GM18511 (cell line): Measurements from ENCODE around the gene G0S2.

Source experiments
- ATAC-seq: cut with Tn5 transposase; IDR thresholded peaks from one replicate; pipeline ENCODE4 v1.9.1; 2021; ENCODE audit warnings: mild to moderate bottlenecking, moderate library complexity; ENCODE audit not compliant: unreplicated experiment

G0S2 gene

DNA sequence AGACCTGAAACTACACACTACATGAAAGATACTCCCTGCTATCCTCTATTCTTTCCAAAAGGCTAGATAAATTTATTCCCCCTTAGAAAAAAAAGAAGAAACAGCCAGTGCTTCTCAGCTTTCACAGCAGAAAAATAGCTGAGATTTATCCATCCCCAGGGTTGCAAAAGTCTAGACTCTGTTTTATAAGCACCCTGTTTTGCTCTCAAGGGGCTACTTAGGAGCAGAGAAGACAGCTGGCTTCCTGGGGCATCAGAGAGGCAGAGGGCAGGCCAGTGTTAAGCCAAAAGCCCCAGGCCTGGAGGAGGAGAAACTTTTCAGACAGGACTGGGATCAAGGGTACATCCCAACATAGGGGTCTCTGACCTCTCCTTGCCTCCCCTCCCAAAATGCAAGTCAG, 26.9 kb upstream of the G0S2 start:
- no peak for ATAC-seq

DNA sequence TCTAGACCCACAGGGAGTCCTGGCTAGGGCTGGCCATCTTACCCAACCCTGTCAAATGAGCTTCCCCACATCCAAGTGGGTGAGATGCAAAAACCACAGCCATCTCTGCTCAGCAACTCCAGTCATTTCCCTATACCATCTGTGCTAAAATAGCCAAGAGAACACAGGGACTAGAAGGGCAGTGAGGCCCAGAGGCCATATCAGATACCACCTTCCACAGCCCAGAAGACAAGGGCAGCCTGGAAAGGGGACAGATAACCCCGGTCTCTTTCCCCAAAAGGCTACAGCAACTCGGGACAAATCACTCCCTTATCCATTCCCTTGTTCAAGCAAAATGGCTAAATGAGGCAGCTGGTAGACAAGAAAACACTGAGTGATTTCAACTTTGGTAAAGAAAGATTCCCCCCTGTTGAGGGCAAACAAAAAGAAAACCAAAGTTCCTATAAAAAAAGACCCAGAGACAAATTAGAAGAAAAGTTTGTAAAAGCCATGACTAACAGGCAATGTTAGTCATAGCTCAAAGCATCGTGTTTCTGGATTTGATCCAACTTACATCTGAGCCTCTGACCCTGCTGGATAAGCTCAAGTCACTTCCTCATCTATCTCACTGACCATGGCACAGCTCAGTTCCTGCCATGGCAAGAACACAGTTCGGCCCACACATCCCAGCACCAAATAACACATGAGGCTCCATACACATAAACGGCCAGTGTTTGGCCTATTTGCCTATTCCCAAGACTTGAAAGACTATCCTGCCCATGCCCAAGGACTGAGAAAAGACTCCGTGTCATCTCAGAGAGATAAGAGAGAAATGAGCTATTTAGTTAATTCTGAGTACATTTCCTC, 26.1 kb upstream of the G0S2 start:
- no peak for ATAC-seq

DNA sequence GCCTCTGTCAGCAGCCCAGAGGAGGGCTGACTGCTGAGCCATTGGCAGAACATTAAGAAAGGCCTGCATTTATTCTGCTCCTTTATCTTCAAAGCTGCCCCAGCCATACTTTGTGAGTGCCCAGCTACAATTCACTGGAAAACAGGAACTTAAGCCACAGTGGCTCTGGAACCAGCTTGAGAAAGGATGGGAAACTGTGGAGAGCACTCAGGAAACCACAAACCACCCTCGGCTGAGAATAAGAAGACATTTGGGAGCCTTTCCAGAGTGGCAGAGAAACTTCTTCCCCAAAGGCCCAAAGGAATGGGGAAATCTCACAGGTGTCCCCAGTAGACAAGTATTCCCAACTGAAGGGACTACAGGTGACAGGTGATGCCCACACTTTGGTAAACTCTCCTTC, 24.8 kb upstream of the G0S2 start:
- no peak for ATAC-seq

DNA sequence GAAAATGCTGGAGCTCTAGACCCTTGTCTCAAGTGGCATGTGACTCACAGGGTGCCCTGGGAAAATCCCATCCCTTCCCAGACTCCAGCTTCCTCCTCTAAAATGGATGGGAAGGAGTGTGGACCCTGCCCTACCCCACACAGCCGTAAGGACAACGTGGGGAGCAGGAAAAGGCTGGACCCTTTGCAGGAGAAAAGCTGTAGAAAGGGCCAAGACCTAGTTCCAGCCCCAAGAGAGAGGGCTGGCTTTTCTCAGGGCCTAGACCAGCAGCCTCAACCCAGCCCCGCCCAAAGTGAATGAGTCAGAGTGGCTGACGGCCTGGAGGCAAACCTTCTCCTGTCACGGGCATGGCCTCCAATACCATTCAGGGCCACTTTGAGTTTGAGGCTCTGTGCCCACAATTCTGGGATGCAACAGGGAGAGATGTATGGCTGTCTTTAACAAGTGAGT, 24.0 kb upstream of the G0S2 start:
- ATAC-seq = peak; percentile 64

DNA sequence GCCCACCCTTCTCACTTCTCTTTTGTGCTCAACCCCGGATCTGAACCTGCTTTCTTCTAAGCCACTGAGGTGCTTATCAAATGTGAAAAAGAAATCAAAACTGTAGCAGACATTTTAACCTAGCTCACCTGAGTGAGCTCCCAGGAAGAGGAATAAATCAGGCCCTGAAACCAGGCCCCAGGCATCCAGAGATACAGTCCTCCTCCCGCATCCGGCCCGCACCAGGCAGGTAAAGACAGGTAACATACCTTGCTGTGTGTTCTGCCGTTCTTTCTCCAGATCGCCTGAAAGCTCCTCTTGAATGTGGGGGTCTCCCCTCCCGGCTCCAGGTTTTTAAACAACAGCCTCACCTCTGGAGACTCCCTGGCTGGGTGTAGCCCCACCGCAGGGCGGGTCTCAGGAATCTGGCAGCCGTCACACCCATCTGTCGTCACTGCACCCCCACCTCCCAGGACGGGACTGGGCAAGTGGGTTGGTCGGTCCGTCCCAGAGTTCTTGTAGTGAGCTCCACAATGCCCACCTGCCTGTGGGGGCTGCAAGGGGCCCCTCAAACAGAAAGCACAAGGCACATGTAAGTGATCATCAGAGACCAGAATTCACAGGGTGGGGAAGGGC, 23.0 kb upstream of the G0S2 start, which contains the start of gene LAMB3:
LAMB3 (minus strand) TSS at position 305 of the 615 bp plus-strand sequence. CDS start 1,481 bp downstream, outside the sequence.
- no peak for ATAC-seq

DNA sequence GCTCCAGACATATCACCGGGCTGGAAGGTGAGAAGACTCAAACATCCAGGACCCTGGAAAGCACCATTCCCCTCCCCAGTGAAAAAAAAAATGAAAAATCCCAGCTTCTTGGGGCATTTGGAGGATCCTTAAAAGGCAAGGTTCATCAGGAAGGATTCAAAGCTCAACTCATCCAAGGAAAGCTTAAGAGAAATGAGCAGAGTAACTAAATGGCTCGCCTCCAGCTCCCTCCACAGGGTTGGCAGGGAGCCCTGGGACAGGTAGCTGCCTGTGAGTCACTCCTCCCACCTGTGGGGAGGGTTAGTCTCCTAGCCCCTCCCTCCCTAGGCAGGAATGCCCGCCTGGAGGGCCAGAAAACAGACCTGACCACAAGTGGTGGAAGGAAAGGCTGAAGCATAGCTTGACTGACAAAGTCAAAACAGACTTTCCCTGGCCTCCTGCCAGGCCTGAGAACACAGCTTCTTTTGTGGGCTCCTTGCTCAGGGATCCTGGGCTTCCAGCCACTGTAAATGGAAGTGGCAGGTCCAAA, 22.3 kb upstream of the G0S2 start:
- peak; percentile 43 for ATAC-seq

DNA sequence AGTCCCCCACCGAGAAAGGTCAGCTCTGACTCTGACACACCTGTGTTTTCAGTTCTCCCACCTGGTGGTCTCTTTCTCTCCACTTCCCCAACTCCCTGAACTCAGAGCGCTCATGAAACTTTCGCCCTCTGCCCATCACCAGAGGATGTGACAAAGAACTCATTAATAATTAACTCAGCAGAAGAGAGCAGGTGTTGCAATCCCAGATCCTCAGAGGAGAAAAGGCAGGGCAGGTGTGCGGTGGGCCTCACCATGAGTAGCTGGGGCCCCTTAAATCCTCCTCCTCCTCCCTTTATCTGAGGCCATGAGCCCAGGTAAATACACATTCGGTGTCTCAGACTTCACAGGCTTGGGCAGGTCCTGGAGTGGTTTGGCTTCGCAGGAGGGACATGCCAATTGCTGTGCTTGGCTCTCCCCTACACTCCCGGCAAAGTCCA, 21.3 kb upstream of the G0S2 start:
- peak; percentile 60 for ATAC-seq

DNA sequence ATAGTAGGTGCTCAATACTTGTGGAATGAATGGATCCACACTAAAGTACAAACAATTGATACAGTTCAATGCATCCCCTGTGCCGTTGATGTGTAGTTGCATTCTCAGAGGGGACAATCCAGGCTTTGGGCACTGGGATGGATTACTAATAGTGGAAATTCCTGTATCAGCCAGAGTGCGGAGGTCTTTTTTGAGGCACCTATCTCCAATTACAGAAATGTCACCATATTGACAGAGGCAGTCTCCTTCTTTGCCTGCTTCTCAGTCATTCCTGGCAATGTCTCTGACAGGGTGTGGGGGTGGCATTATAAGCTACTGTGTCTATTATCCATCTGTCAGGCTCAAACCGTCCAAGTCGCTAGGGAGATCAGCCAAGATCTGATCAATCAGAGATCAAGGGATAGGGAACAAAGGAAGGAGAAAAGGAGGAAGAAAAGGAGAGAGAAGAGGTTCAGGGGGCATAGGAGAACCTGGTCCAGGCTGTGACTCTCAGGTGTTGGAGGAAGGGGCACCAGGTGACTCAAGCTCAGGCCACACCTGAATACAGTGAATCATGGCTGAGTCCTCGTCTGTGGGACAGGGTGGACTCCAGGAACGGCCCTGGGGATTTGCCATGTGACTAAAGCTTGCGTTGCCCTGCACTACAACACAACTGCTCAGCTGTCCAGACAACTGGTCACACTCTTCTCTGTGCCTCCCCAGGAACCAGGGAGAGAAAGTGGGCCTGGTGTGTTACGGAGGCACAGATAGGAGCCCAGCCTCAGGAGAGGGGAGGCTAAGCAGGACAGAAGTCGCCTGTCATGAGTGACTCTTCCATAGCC, 19.6 kb upstream of the G0S2 start:
- ATAC-seq = no peak

DNA sequence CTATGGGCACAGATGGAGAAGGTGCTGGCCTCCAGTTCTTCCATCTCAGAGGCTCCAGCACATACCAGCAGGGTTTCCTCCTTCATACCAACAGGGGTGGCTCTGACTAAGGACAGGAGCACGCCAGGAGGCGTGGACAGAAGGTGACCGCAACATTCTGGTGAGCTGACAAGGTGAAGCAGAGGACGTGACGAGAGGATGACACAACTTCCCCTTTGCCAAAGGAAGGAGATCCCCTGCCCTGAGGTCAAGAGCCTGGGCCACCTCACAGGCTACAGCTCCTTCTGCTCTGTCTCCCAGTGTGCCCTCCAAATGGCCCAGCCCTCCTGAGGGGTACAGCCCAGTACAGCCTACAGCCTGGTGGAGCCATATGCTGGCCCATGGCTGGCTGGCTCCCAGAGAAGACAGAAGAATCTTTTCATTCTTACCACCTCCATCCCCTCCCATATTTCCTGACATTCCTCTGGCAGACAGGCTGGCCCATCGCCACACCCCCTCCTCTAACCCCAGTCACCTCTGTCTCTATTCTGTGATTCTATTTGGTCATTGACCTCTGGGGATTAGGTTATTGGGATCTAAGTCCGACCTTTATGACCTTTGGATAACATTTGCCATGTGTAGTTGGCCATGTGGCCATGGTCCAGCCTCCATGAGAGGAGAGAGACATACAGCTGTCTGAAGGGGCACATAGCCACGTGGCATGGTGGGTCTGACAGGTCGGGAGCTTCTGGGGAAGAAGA, 17.9 kb upstream of the G0S2 start:
- no peak for ATAC-seq

DNA sequence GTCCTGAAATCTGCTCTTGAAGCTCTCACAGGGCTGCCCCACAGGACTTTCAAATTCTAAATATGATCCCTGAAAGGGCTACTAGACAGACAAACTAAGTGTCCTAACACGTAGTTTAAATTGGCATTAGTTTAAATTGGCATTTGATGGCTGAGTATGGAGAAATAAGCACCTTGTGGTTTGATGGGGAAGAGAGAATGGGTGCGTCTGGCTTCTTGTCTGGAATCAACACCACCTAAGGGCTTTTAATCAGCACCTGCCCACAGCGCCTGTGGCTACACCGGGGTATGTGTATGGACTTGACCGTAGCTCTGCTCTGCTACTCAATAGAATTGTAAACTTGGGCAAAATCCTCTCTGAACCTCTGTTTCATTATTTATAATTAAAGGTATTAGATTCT, 17.3 kb upstream of the G0S2 start:
- ATAC-seq = no peak

DNA sequence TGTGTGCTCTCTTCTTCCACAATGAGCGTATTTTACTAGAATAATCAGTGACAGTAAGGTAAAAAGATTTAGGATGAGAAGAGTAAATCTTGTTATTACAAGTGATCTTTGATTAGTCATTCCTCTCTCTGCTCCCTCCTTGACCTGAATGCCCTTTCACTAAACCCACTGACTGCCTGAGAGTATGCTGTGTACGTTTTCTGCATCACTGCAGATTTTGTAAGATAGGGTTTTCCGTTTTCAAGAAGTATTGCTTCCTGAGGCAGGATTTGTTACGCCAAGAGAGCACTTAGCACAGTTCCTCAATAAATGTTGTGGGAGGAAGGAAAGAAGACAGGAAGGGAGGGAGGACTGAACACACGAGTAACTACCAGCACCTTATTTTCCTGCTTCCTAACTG, 15.3 kb upstream of the G0S2 start:
- peak; percentile 96 for ATAC-seq

DNA sequence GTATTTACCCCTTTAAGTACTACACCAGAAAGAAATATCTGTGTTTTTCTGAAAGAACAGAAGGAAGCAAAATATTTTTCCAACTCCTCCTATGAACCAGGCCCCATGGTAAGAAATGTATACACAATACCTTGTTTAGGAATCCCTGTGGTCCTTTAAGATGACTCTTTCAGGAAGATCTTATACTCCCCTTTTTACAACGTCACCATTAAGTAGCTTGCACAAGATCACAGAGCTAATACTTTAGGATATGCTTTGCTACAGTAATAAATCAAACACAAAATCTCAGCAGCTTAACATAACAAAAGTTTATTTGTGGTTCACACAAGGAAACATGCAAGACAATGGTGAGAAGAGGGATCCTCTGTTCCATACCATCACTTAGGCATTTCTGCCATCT, 14.1 kb upstream of the G0S2 start:
- ATAC-seq = no peak

DNA sequence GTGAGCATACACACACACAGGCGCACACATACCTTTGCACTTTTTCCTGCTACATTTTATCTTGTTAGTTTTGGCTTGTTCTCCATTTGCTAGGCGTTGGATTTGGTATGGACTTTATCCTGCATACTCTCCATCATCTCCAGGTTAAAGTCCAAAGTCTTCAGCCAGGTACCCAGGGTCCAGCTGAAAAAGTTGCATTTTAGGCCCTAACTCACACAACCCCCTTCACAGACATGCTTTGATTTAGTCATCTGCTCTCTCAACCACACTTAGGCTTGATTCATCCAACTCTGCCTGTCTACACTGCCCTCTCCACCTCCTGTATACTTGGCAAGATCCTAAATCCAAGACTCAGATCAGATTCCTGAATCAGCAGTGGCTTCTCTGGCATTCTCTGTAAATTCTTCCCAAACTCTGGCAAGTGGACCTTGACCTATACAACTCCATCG, 12.3 kb upstream of the G0S2 start:
- ATAC-seq = no peak

DNA sequence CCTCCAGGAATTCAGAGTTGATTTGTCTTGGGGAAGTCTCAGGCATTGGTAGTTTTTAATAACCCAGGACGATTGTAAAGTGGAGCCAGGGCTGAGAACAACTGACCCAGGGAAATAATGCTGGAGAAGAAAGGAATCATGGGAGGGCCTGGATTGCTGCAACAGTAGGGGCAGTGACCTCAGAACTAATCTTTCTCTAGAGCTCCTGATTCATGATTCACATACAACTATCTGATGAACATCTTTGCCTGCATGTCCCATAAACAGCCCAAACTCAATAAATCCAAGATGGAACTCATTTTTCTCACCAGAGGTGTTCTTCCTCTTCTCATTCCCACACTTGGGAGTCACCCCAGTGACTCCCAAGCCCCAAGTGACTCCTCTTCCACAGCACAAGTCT, 8.1 kb upstream of the G0S2 start:
- ATAC-seq = no peak

DNA sequence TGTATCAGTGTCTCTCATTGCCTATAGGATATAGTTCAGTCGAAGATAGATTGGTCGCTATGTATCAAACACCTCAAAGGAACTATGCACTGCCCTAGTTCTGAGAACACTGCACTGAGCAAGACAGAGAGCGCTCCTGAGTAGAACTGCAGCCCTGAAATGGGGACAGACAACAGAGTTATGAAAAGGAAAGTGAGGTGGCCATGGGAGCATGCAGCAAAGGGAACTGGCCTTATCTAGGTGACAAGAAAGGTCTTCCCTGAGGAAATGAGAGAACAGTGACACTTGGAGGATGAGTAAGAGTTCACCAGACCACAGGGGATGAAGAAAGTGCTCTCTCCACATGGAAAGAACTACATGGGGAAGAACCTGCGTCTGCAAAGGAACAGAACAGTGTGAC, 7.5 kb upstream of the G0S2 start:
- no peak for ATAC-seq

DNA sequence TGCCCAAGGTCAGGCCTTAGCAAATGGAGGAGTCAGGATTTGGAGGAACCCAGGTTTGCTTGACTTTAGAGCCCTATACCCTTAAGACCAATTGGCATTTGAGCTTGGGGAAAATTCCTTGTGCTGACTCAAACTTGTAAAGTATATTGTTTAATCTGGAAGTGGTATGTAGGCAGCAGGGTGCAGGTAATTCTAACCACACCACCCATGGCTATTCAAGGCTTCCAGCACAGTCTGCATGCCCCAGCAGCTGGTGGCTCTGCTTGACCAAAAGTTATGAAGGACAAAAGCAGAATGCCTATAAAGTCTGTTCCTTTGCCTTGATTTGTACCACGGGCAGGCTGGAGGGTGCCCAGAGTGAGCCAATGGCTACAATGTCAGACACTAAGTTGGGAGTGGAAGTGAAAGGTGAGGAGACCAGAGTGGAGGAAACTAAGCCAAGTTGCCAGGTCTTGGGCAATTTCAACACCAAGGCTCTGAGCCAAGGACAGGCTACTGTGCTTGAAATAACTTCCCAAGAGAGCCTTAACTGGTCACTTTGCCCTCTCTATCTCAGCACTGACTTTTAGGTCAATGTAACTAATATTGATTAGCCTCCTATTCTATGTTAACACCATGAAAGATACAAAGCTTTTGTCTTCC, 4.7 kb upstream of the G0S2 start:
- ATAC-seq = no peak

DNA sequence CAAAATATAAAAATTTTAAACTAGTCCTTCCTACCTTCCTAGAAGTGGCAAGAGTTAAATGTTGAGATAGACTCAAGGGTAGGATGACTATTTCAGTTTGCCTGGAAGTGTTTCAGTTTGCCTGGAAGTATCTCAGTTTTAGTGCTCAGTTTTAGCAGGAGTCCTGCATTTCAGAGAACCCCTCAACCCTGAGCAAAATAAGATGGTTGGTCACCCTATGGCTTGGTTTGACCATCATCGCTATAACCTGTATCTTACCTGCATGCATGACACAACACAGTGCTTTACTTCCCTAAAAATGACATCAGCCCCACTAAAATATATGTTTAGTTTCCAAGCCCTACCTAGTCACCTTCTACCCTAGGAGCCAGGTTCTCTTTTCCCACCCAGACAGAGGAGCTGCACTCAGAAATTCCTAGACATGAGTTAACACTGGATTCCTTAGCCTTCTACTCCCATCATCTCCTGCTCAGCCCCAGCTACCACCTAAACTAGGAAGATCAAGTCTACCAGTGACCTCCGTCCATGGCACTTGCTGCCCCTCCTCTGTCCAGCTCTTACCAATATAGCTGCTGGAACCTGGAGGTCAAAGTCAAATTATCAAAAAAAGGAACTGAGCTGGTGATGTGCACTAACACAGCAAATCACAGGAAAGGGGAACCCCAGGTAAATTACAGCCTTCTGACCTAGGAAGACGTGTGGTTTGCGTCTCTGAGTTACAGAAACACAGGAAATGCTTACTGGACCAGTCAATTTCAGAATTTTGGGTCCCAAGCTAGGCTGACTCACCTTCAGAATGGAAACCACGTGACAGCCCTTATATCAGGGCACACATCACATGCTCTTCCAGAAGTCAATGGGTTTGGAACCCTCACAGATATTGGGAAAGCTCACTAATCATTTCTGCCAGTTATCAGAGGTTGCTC, 2.2 kb upstream of the G0S2 start:
- peak; percentile 94 for ATAC-seq

DNA sequence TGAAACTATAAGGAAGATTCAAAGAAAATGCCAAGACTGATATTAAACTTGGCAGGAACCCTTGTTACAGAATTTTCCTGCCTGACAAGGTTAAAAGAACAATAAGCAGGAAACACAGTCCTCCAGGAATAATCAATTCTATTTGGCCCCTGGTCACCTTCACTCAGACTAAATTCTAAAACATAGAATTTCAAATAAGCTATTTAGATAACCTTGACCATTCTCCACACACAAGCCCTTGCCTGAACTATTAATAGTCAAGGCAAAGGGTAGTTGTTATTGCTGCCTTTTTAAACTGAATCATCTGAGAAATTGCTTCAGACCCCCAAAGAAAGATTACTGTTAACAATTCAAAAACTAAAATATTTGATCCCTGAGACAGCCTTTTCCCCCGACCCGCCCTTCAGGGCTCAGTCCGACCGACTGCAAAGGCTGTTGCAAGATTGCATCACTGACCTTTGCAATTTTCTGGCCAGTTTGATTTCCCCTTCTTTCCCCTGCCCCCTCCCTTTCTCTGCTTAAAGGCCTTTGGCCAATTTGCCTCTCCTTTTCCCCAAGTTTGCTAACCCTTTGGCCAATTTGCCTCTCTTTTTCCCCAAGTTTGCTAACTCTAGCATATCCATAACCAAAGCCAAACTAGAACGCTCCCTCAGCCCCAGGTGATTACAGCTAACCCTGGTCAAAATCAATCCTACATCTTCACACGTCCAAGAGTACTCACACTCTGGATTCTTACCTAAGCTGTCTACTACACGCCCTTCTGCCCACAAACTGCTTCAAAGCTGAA, 1.4 kb upstream of the G0S2 start:
- no peak for ATAC-seq
